T-helper 1 cell treated with Interleukin-12 subunit alpha and Interleukin-12 subunit beta and Interleukin-4 antibody, amounts not matched to agents 30 μg/mL and 1 μg/mL, for 36 hours (primary cell): ENCODE results near the gene TP53I11.

Experiments used
- H3K27ac Mint-ChIP-seq: one replicate; pipeline ENCODE4 v1.8.0; 2021; ENCODE audit warnings: mild to moderate bottlenecking, mixed read lengths
- H3K27me3 Mint-ChIP-seq: one replicate; pipeline ENCODE4 v1.8.0; 2021; ENCODE audit warnings: low read depth, mixed read lengths
- H3K36me3 Mint-ChIP-seq: one replicate; pipeline ENCODE4 v1.8.0; 2021; ENCODE audit warnings: low read depth, mixed read lengths
- H3K4me1 Mint-ChIP-seq: one replicate; pipeline ENCODE4 v1.8.0; 2021; ENCODE audit warnings: low read depth, mixed read lengths
- H3K4me3 Mint-ChIP-seq: one replicate; pipeline ENCODE4 v1.8.0; 2021; ENCODE audit warnings: mild to moderate bottlenecking, moderate library complexity, mixed read lengths
- H3K9me3 Mint-ChIP-seq: one replicate; pipeline ENCODE4 v1.8.0; 2021; ENCODE audit warnings: mixed read lengths

Gene TP53I11

DNA sequence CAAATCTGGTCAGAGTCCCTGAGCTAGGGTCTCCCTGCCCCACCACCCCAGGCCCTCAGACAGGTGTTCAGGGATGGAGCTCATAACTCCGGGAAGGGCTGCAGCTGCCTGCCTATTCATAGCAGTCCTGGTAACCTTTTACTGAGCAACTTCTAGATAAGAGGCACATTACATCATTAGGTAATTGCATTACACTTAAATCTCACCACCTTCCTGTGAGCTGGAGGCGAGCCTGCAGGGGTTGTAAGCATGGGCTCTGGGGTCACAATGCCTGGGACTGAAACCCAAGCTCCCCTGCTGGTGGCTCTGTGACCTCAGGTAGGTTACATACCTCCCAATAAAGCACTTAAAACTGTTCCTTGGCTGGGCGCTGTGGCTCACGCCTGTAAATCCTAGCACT is 22.5 kb downstream of the TP53I11 start:
- Mint-ChIP-seq H3K4me1 (no peaks in the 10 kb centered on the region), H3K36me3 (no peaks in the 10 kb centered on the region), H3K27ac (no peak overlapping the region), H3K4me3 (no peak overlapping the region), H3K27me3 (no peaks in the 10 kb centered on the region), H3K9me3 (no peaks in the 10 kb centered on the region)

DNA sequence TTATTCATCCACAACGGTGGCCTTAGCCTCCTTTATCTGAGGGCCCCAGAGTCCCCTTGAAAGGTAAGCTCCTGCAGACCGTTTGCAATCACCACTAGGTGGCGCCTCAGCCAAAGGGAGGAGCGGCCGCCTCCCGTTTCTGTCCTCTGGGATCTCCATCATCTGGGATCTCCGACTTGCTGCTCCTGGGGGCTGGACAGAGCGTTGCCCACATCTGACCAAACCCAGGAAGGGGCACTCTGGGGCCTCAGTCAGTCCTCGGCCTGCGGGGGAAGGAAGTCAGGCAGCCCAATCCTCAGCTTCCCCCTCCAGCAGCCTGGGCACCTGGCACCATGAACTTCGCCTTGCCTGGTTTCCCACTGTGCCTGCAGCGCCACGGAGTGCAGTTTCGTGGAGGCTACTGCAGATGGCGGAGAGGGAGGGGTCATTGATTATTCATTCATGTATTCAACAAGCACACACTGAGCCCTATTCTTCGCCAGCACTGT is 23.5 kb downstream of the TP53I11 start:
- Mint-ChIP-seq H3K36me3 (no peaks in the 10 kb centered on the region), H3K9me3 (no peaks in the 10 kb centered on the region), H3K27ac (no peak overlapping the region), H3K4me1 (no peaks in the 10 kb centered on the region), H3K4me3 (no peak overlapping the region), H3K27me3 (no peaks in the 10 kb centered on the region)

DNA sequence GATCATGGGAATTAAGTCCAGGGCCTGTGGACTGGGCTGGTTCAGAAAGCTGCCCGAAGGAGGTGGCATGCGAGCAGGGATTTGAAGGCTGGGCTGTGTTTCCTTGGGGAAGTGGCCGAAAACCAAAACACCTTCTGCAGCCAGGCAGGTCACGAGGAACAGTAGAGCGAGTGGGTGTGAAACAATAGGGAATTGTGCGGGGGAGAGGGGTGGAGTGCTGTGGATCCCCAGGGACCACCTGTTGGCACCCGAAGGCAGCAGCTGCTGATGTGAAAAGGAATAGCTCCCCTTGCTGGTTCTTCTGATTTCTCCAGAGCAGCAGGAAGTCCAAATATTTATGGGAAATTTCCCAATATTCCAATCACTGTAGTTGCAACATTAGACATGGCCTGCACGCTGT is 24.6 kb downstream of the TP53I11 start:
- Mint-ChIP-seq H3K36me3 (no peaks in the 10 kb centered on the region), H3K27ac (no peak overlapping the region), H3K9me3 (no peaks in the 10 kb centered on the region), H3K4me3 (no peak overlapping the region), H3K4me1 (no peaks in the 10 kb centered on the region), H3K27me3 (no peaks in the 10 kb centered on the region)

DNA sequence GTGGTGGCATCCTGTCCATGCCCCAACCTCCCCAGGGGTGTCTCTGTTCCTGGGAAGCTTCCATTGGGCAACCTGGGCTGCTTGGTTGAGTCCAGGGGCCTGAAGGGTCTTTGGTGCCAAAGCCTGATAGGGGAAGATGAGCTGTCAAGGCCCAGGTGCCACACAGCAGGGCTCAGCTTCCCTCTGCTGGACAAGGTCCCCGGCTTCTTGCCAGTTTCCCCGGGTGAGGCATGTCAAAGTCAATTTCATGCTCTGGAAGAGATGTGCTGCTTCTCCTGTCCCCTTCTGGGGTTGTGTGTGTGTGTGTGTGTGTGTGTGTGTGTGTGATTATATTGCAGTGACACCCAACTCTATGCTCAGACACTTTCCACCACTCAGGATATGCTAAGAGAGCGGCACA is 26.9 kb downstream of the TP53I11 start:
- Mint-ChIP-seq H3K27ac (no peak overlapping the region), H3K9me3 (no peaks in the 10 kb centered on the region), H3K36me3 (no peaks in the 10 kb centered on the region), H3K27me3 (no peaks in the 10 kb centered on the region), H3K4me1 (no peaks in the 10 kb centered on the region), H3K4me3 (no peak overlapping the region)

DNA sequence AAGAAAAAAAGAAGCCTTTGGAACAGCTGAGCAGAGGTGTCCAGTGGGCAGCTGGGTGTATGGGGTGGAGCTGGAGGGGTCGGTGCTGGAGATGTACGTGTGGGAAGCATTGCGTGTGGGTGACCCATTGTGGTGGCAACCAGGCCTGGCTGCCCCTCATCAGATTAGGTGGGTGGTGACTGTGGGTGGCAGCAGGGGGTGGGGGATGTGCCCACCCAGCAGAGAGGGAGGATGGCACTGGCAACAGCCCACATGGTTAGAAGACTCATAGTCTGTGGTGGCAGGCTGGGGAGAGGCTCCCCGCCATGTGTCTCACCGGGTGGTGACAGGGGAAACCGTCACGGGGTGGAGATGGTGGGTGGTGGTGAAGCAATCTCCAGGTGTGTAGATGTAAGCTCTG is 27.6 kb downstream of the TP53I11 start:
- no peak overlapping the region for H3K4me3 Mint-ChIP-seq
- no peaks in the 10 kb centered on the region for H3K27me3 Mint-ChIP-seq
- H3K27ac Mint-ChIP-seq: no peak overlapping the region
- no peaks in the 10 kb centered on the region for H3K36me3 Mint-ChIP-seq
- H3K4me1 Mint-ChIP-seq: no peaks in the 10 kb centered on the region
- H3K9me3 Mint-ChIP-seq: no peaks in the 10 kb centered on the region

DNA sequence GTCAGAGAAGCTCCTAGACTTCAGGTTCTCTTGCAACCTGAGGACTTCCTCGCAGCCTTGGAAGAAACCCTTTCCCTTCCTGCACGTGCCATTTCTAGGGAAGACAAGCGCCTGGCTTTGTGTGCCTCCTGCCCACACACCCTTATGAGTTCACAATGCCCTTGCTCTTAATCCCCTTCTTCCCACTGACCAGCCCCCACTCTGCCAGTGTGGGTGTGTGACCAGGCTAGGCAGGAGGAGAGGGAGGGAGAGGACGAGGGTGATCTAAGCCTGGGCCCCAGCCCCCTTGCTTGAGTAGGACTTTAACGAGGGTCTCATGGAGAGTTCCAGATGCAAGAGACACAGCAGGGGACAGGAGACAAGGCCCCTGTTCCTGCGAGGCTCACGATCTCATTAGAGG is 30.2 kb downstream of the TP53I11 start:
- Mint-ChIP-seq H3K27me3 (no peaks in the 10 kb centered on the region), H3K9me3 (no peaks in the 10 kb centered on the region), H3K36me3 (no peaks in the 10 kb centered on the region), H3K27ac (no peak overlapping the region), H3K4me1 (no peaks in the 10 kb centered on the region), H3K4me3 (no peak overlapping the region)

DNA sequence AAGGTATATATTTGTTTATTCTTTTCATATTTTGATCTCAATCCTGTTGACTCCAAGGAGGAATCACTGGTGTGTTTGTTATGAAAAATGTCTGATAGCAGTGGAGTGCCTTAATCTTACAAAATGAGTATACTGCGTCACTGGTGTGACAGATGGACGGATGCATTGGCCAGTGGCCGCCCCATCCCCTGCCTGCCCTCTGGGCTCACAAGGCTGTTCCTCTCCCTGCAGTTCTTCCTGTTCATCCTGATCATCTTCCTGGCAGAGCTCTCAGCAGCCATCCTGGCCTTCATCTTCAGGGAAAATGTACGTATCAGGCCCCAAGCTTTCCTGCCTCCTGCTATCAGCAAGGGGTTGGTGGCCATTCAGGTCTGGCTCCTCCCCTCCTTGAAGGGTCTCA is 32.9 kb downstream of the TP53I11 start:
- H3K4me3 Mint-ChIP-seq: no peak overlapping the region
- H3K27ac Mint-ChIP-seq: no peak overlapping the region
- no peaks in the 10 kb centered on the region for H3K27me3 Mint-ChIP-seq
- H3K9me3 Mint-ChIP-seq: no peaks in the 10 kb centered on the region
- H3K36me3 Mint-ChIP-seq: no peaks in the 10 kb centered on the region
- no peaks in the 10 kb centered on the region for H3K4me1 Mint-ChIP-seq

DNA sequence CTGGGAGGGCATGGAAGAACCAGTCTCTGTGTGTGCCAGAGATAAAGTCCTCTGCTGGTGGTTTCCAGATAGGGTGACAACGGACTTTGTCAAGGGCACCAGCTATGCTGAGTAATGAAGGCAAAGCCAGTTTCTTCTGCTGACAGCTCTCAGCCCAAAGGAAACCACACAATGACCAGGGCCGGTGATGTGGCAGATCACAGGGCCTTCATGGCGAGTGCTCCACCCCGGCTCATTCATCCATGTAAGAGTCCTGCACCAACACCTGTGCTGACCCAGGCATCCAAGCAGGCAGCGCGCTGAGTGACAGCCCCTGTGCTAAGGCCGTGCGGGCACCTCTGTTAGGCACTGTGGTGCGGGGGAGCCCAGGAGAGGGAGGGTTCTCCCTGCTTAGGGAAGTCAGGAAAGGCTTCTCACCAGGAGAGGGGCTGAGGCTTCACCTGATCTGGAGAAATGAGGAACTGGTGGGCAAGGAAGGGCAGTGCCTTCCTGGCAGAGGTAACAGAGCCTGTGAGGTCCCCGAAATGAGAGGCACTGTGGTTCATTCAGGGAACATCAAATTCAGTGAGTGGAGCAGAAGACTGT is 33.8 kb downstream of the TP53I11 start:
- Mint-ChIP-seq H3K4me3 (no peak overlapping the region), H3K27me3 (no peaks in the 10 kb centered on the region), H3K36me3 (no peaks in the 10 kb centered on the region), H3K9me3 (no peaks in the 10 kb centered on the region), H3K27ac (no peak overlapping the region), H3K4me1 (no peaks in the 10 kb centered on the region)

DNA sequence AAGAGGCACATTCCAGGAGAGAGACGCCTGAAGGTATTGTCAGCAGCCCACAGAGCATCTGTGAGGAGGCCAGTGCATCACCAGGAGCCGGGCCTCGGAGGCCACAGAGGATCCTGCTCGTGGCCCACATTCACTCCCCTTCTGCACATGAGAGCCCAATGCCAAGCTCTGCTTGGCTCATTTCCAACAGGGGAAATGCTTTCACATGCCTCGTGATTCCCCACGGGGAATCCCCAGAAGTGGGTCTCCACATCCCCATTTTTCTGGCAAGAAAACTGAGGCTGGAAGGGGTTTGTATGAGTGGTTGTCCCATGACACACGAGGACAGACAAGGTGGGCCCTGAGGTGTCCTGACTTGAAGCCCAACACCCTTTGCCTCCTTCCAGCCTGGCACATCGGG is 34.4 kb downstream of the TP53I11 start:
- Mint-ChIP-seq H3K9me3 (no peaks in the 10 kb centered on the region), H3K27me3 (no peaks in the 10 kb centered on the region), H3K4me1 (no peaks in the 10 kb centered on the region), H3K27ac (no peak overlapping the region), H3K4me3 (no peak overlapping the region), H3K36me3 (no peaks in the 10 kb centered on the region)

DNA sequence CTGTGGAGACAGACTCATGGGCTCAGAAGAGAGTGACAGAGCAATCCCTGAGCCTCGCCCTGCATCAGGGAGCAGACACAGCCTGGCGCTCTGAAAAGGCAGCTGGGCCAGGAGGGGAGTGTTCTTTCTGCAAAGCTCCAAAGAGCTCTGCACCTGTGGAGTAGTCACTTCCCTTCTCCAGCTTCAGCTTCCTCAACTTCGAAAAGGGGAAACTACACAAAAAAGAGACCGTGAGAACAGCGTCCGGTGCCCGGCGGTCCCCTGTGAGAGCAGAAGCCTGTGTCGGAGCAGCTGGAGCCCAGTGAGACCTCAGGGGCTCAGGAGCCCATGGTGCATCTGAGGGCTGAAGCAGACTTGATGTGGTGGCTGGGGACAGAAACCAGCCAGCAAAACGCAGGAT is 35.1 kb downstream of the TP53I11 start:
- no peaks in the 10 kb centered on the region for H3K27me3 Mint-ChIP-seq
- H3K36me3 Mint-ChIP-seq: no peaks in the 10 kb centered on the region
- H3K4me1 Mint-ChIP-seq: peaks cover 5% of the 10 kb centered on the region
- H3K4me3 Mint-ChIP-seq: no peak overlapping the region
- no peak overlapping the region for H3K27ac Mint-ChIP-seq
- H3K9me3 Mint-ChIP-seq: no peaks in the 10 kb centered on the region

DNA sequence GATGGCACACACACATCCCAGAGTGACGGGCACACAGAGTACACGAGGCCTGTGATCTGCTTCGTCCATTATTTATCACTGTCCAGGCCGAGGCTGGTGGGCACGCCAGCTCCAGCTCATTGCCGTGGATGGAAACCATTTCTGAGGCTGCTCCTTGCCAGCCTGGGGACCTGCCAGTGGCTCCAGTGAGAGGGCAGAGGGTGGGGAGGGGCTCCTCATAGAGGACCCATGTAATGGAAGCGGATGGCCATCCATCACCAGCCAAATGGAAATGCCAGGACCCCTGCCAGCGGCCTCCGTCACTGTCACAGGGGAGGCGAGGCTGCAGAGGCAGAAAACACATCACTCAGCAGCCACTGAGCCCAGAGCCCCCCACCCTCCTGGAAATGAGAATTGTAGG is 35.7 kb downstream of the TP53I11 start:
- Mint-ChIP-seq H3K9me3 (no peaks in the 10 kb centered on the region), H3K36me3 (no peaks in the 10 kb centered on the region), H3K4me3 (no peak overlapping the region), H3K27ac (no peak overlapping the region), H3K4me1 (peaks cover 5% of the 10 kb centered on the region), H3K27me3 (no peaks in the 10 kb centered on the region)

DNA sequence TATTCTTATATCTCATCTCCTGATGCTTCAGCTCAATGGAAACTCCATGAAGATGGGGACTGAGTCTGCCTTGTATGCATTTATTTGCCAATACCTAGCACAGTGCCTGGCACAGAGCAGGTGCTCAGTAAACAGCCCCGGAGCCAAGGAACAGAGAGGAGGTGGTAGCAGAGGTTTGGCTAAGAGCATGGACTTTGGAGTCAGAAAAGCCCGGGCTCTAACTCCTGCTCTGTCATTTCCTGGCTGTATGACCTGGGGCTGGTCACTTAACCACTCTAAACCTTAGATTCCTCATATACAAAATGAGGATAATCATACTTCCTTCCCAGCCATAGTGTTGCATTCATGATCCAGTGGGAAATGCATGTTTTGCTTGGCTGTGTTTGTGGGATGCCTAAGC is 36.6 kb downstream of the TP53I11 start:
- Mint-ChIP-seq H3K36me3 (no peaks in the 10 kb centered on the region), H3K4me1 (peaks cover 5% of the 10 kb centered on the region), H3K9me3 (no peaks in the 10 kb centered on the region), H3K4me3 (no peak overlapping the region), H3K27ac (no peak overlapping the region), H3K27me3 (no peaks in the 10 kb centered on the region)

DNA sequence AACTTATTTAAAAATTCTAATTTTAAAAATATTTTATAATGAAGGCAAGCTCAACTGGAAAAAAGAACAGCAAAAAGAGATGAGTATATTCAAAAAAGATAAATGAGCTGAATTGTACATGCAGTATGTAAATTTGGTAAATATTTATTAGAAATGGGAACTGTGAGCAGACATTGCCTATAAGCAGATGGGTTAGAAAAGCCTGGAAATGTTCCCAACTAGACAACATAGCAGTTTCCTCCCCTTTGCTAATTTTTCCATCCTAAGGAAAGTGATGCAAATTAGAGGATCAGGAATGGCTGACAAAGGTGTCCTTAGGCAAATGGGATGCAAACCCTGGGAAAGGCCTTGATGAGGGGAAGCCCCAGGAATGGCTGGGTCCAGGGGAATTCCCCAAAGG is 37.2 kb downstream of the TP53I11 start:
- Mint-ChIP-seq H3K4me3 (no peak overlapping the region), H3K27ac (no peak overlapping the region), H3K36me3 (no peaks in the 10 kb centered on the region), H3K4me1 (peaks cover 5% of the 10 kb centered on the region), H3K9me3 (no peaks in the 10 kb centered on the region), H3K27me3 (no peaks in the 10 kb centered on the region)

DNA sequence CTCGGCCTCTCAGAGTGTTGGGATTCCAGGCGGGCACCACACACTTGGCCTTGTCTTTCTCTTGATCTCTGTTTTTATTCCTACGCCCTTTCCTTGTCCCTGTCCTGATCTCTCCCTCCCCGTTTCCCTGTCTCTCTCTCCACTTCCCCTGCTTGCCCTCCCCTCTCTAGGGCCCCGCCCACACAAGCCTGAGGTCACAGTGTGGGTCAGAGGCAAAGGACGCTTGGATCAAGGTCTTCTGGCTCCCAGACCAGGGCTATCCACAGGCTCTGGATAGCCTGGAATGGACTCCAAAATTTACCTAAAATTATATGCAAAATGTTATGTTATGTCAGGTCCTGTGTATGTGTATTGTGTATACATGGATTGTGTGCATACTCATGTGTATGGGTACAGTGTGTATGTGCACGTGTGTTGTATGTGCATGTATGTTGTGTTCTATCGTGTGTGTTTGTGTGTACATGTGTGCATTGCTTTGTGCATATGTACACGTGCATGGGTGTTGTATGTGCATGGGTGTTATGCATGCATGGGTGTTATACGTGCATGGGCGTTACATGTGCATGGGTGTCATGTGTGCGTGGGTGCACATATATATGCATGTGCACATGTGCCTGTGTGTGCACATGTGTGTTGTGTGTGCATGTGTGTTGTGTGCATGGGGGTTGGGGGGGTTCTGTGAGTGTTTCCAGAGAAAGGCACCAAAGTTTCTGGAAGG is 38.3 kb downstream of the TP53I11 start:
- Mint-ChIP-seq H3K4me1 (peaks cover 5% of the 10 kb centered on the region), H3K9me3 (no peaks in the 10 kb centered on the region)

DNA sequence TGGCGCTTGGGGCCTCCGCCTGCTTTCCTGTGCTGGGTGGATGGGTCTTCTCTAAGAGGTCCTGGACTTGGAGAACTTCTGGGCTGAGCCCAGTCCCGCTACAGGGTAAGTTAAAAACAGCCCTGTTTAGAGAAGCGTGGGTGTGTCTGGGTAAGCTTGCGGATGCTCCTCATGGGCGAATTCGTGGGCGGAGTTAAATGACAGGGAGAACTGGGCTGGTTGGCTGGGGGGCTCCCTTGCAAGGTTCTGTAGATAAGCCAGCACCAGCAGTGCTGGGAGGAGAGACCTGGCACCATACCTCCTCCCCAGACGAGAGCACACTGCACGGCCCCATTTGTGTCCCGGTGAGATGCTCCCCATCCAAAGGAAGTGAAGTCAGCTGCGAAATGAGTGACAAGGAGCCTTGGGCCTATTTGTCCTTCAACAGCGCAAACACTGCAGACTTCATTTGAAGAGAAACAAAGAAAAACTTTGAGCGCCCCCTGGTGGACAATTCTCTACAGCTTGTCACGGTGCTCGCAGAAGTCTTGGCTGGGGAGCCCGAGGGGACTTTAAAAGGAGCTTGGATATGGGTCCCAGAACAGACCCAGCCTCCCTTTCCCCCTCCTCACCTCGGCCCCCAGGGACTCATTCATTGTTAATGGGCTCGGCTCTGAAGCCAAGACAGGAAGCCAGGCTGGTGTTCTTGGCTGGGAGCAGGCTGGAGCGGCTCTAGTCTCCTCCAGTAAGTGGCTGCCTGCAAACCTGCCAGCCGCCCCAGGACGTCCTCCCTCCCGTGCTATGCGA is 39.5 kb downstream of the TP53I11 start:
- H3K27me3 Mint-ChIP-seq: no peaks in the 10 kb centered on the region
- H3K27ac Mint-ChIP-seq: no peak overlapping the region
- H3K36me3 Mint-ChIP-seq: no peaks in the 10 kb centered on the region
- H3K4me1 Mint-ChIP-seq: peaks cover 5% of the 10 kb centered on the region
- H3K4me3 Mint-ChIP-seq: no peak overlapping the region
- H3K9me3 Mint-ChIP-seq: no peaks in the 10 kb centered on the region

More for the DNA sequence above, 38.3 kb downstream of the TP53I11 start:
- Mint-ChIP-seq H3K27ac (no peak overlapping the region), H3K4me3 (no peak overlapping the region), H3K27me3 (no peaks in the 10 kb centered on the region), H3K36me3 (no peaks in the 10 kb centered on the region)
